Prostate gland (tissue), 2 donors: ENCODE measurements around the gene VCAM1. TPM values are rescaled to one million over a fixed set of nuclear protein-coding genes. Genes with fewer than 3 reads are reported as not detected.

ENCODE experiments used
- DNase-seq: peaks from one replicate; pipeline ENCODE4 v3.0.0-alpha.2; 2019; ENCODE audit warnings: low spot score
- H3K27ac ChIP-seq, 2 donors: fragments of 200-600 bp; sonication (generic); 2 replicates each; pipeline ENCODE4 v1.5.1; 2017 to 2019
- H3K27me3 ChIP-seq: fragments of 200-600 bp; sonication (generic); replicated peaks from 2 replicates; pipeline ENCODE4 v1.5.1; 2019; ENCODE audit not compliant: insufficient read depth
- H3K36me3 ChIP-seq, 2 donors: fragments of 200-600 bp; sonication (generic); 1 replicate in 1 of 2; 2 replicates in 1 of 2; pipeline versions ENCODE4 v1.5.1 to v1.8.1; 2017 to 2019
- H3K4me1 ChIP-seq: fragments of 200-600 bp; sonication (generic); replicated peaks from 2 replicates; pipeline ENCODE4 v1.5.1; 2019
- H3K4me3 ChIP-seq, 2 donors: fragments of 200-600 bp; sonication (generic); 2 replicates each; pipeline ENCODE4 v1.5.1; 2017 to 2019
- H3K9me3 ChIP-seq: fragments of 200-600 bp; sonication (generic); 2 replicates; pipeline ENCODE4 v1.5.1; 2017
- CTCF ChIP-seq, 4 experiments: fragments of 200-600 bp in 2 of 4; fragments of 450-650 bp in 2 of 4; sonication (generic) in 2 of 4; IDR thresholded peaks; 1 replicate in 3 of 4; 2 replicates in 1 of 4; pipeline ENCODE4 v1.5.1; 2016 to 2019; ENCODE audit warnings: antibody characterized with exemption in 4 of 4, mild to moderate bottlenecking in 2 of 4, moderate library complexity in 2 of 4
- POLR2A ChIP-seq: fragments of 450-650 bp; IDR thresholded peaks from one replicate; pipeline ENCODE4 v1.6.1; 2016; ENCODE audit warnings: antibody characterized with exemption, mild to moderate bottlenecking
- POLR2AphosphoS5 ChIP-seq: sonication (generic); formaldehyde crosslinking; IDR thresholded peaks from one replicate; pipeline ENCODE4 v1.6.1; 2017; ENCODE audit warnings: antibody characterized with exemption
- WGBS: methylation state at CpG from one replicate; pipeline ENCODE4 v1.1.5; 2018; 5-methylcytosine and 5-hydroxymethylcytosine counted together
- intact Hi-C: fragments of 100-400 bp; cut with DNase I; formaldehyde crosslinking; loops from one replicate; pipeline ENCODE4 v1.14.2; 2022
- total RNA-seq, 2 donors: library from RNA; depleted of rRNA; stranded (reverse); fragments of >200 nt; gene quantifications; one replicate each; pipeline ENCODE4 v1.1.0, GENCODE V29; 2016

The VCAM1 gene
- total RNA-seq, 2 donors from 2014 or later, result 2.9 to 9.3 TPM

DNA sequence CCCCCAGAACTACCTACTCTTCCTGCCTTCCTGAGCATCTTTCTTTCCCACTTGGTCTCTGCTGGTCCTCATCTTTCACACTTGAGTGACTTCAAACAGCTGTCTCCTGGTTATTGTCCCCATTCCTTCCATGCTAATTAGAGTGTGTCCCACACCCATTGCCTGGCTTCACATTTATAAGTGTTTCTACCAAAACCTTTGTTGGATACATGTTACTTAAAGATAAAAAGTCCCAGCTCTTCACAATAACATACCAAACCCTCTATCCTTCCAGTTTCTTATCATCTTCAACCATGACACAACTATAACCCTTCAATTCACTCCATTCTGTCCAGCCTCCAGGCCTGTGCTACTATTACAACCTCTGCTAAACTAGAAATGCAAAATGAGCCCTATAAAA lies 41.0 kb downstream of the VCAM1 start:
- no peak for TF ChIP-seq POLR2A
- no peak for TF ChIP-seq CTCF (IDR thresholded peaks at IDR 0.05)
- no peak for TF ChIP-seq POLR2AphosphoS5
- no peaks in the 10 kb centered on the region for H3K27me3 ChIP-seq
- no peak overlapping the region for H3K27ac ChIP-seq
- H3K9me3 ChIP-seq, result no peaks in the 10 kb centered on the region
- no peak for DNase-seq
- H3K4me1 ChIP-seq, result no peaks in the 10 kb centered on the region
- no peaks in the 10 kb centered on the region for H3K36me3 ChIP-seq
- no peak overlapping the region for H3K4me3 ChIP-seq
- intact Hi-C loops, result no loop called here

GRCh38 chr1:100762461-100762860 lies 42.9 kb downstream of the VCAM1 start:
- TF ChIP-seq CTCF (IDR thresholded peaks at IDR 0.05) (no peak), POLR2A (no peak), POLR2AphosphoS5 (no peak)
- no peaks in the 10 kb centered on the region for H3K9me3 ChIP-seq
- intact Hi-C loops, result no loop called here
- no peaks in the 10 kb centered on the region for H3K27me3 ChIP-seq
- no peak overlapping the region for H3K4me3 ChIP-seq
- 93% methylated on average over 2 of the region's 2 CpGs for WGBS
- no peak overlapping the region for H3K27ac ChIP-seq
- H3K36me3 ChIP-seq, result no peaks in the 10 kb centered on the region
- DNase-seq, result no peak
- H3K4me1 ChIP-seq, result no peaks in the 10 kb centered on the region

DNA sequence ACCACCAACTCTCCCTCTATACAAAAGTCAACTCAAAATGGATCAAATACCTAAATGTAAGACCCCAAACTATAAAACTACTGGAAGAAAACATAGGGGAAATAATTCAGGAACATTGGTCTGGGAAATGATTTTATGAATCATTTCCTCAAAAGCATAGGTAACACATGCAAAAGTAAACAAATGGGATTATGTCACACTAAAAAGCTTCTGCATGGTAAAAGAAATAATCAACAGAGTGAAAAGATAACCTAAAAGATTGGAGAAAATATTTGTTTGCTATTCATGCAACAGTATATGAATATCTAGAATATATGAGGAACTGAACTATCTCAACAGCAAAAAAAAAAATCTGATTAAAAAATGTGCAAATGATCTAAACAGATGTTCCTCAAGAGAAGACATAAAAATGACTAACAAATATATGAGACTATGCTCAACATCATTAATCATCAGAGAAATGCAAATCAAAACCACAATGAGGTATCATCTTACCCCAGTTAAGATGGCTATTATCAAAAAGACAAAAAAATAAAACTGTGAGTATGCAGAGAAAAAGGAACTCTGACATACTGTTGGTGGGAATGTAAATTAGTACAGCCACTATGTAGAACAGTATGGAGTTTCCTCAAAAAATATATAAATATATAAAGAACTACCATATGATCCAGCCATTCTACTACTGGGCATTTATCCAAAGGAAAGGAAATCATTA lies 47.8 kb downstream of the VCAM1 start:
- Histone ChIP-seq H3K27me3 (no peaks in the 10 kb centered on the region), H3K4me3 (no peak overlapping the region), H3K27ac (no peak overlapping the region), H3K36me3 (no peaks in the 10 kb centered on the region), H3K4me1 (no peaks in the 10 kb centered on the region), H3K9me3 (no peaks in the 10 kb centered on the region)
- intact Hi-C loops, result no loop called here
- TF ChIP-seq CTCF (IDR thresholded peaks at IDR 0.05), result no peak
- no peak for TF ChIP-seq POLR2AphosphoS5
- TF ChIP-seq POLR2A, result no peak
- no peak for DNase-seq

- H3K4me1 ChIP-seq, result no peaks in the 10 kb centered on the region
- no peak for DNase-seq
- no peak overlapping the region for H3K4me3 ChIP-seq
- WGBS, result 95% methylated on average over 2 of the region's 2 CpGs
- H3K9me3 ChIP-seq, result no peaks in the 10 kb centered on the region
- H3K36me3 ChIP-seq, result no peaks in the 10 kb centered on the region
- no peaks in the 10 kb centered on the region for H3K27me3 ChIP-seq
- intact Hi-C loops, result no loop called here
- H3K27ac ChIP-seq, result no peak overlapping the region
- TF ChIP-seq POLR2A, result no peak
Observed at GRCh38 chr1:100769323-100769722, 49.8 kb downstream of the VCAM1 start.

- Histone ChIP-seq H3K9me3 (no peaks in the 10 kb centered on the region), H3K27me3 (no peaks in the 10 kb centered on the region), H3K36me3 (no peaks in the 10 kb centered on the region), H3K4me3 (no peak overlapping the region), H3K27ac (no peak overlapping the region), H3K4me1 (no peaks in the 10 kb centered on the region)
- intact Hi-C loops, result no loop called here
- TF ChIP-seq POLR2A (no peak), POLR2AphosphoS5 (no peak), CTCF (IDR thresholded peaks at IDR 0.05) (no peak)
- DNase-seq, result no peak
- WGBS, result 56% methylated on average over 4 of the region's 4 CpGs
Observed at GRCh38 chr1:100769906-100770646, 50.5 kb downstream of the VCAM1 start.
